H9 (cell line): ENCODE measurements around the gene TUFT1. TPM values are rescaled to one million over a fixed set of nuclear protein-coding genes. Genes with fewer than 3 reads are reported as not detected.
A peak's percentile ranks its signal among the peaks of the same experiment; 100 is the strongest.

Source experiments
- DNase-seq: peaks from one replicate; pipeline ENCODE4 v3.0.0-alpha.2; 2017
- H2AFZ ChIP-seq: one replicate; pipeline ENCODE4 v1.6.1; 2013; ENCODE audit warnings: mild to moderate bottlenecking, low read length, control low read depth, moderate library complexity
- H2AK5ac ChIP-seq: 2 replicates; pipeline ENCODE4 v1.6.1; 2013; ENCODE audit warnings: low read length, control low read depth, mixed read lengths; ENCODE audit not compliant: insufficient read length
- H2BK120ac ChIP-seq: one replicate; pipeline ENCODE4 v1.6.1; 2013; ENCODE audit warnings: low read depth, mild to moderate bottlenecking, low read length, control low read depth, inconsistent platforms; ENCODE audit not compliant: poor library complexity, severe bottlenecking
- H2BK12ac ChIP-seq: 2 replicates; pipeline ENCODE4 v1.6.1; 2013; ENCODE audit warnings: low read length, control low read depth, mixed read lengths, low read depth; ENCODE audit not compliant: insufficient read length
- H2BK15ac ChIP-seq: 2 replicates; pipeline ENCODE4 v1.6.1; 2013; ENCODE audit warnings: low read depth, low read length, control low read depth
- H2BK20ac ChIP-seq: one replicate; pipeline ENCODE4 v1.6.1; 2013; ENCODE audit warnings: low read depth, mild to moderate bottlenecking, low read length, control low read depth, inconsistent platforms; ENCODE audit not compliant: poor library complexity, severe bottlenecking
- H2BK5ac ChIP-seq: 2 replicates; pipeline ENCODE4 v1.6.1; 2013; ENCODE audit warnings: low read length, control low read depth, mixed read lengths; ENCODE audit not compliant: insufficient read length
- H3K14ac ChIP-seq: 2 replicates; pipeline ENCODE4 v1.6.1; 2013; ENCODE audit warnings: low read length, control low read depth; ENCODE audit not compliant: insufficient read depth
- H3K18ac ChIP-seq: 2 replicates; pipeline ENCODE4 v1.6.1; 2013; ENCODE audit warnings: low read depth, mild to moderate bottlenecking, mixed read lengths, low read length, control low read depth; ENCODE audit not compliant: insufficient read length
- H3K23ac ChIP-seq: 2 replicates; pipeline ENCODE4 v1.6.1; 2013; ENCODE audit warnings: low read length, control low read depth, mixed read lengths, low read depth; ENCODE audit not compliant: insufficient read length
- H3K23me2 ChIP-seq: 2 replicates; pipeline ENCODE4 v1.6.1; 2013; ENCODE audit warnings: low read depth, mild to moderate bottlenecking, mixed read lengths, low read length, control low read depth; ENCODE audit not compliant: insufficient read length, poor library complexity, severe bottlenecking
- H3K27ac ChIP-seq: 2 replicates; pipeline ENCODE4 v1.5.1; 2013; ENCODE audit warnings: low read length, control low read depth, mixed read lengths, low read depth; ENCODE audit not compliant: insufficient read length
- H3K27me3 ChIP-seq: 2 replicates; pipeline ENCODE4 v1.6.1; 2013; ENCODE audit warnings: low read length, control low read depth, inconsistent platforms; ENCODE audit not compliant: insufficient read depth
- H3K4ac ChIP-seq: 2 replicates; pipeline ENCODE4 v1.6.1; 2013; ENCODE audit warnings: low read depth, mild to moderate bottlenecking, control low read depth, inconsistent platforms, low read length, moderate library complexity
- H3K4me1 ChIP-seq: 2 replicates; pipeline ENCODE4 v1.6.1; 2013; ENCODE audit warnings: low read length, control low read depth, inconsistent platforms; ENCODE audit not compliant: insufficient read depth
- H3K4me2 ChIP-seq: 2 replicates; pipeline ENCODE4 v1.6.1; 2013; ENCODE audit warnings: low read length, control low read depth, mixed read lengths; ENCODE audit not compliant: insufficient read length, insufficient read depth
- H3K56ac ChIP-seq: 2 replicates; pipeline ENCODE4 v1.6.1; 2013; ENCODE audit warnings: low read depth, mild to moderate bottlenecking, mixed read lengths, low read length, control low read depth; ENCODE audit not compliant: insufficient read length
- H3K79me1 ChIP-seq: 2 replicates; pipeline ENCODE4 v1.6.1; 2013; ENCODE audit warnings: low read depth, mild to moderate bottlenecking, moderate library complexity, low read length, control low read depth, inconsistent platforms; ENCODE audit not compliant: insufficient read depth, poor library complexity, severe bottlenecking
- H3K79me2 ChIP-seq: 2 replicates; pipeline ENCODE4 v1.6.1; 2013; ENCODE audit warnings: low read length, control low read depth, inconsistent platforms; ENCODE audit not compliant: insufficient read depth
- H3K9ac ChIP-seq: 2 replicates; pipeline ENCODE4 v1.6.1; 2013; ENCODE audit warnings: low read length, control low read depth, mixed read lengths; ENCODE audit not compliant: insufficient read length; ENCODE audit errors: extremely low read depth
- H3K9me3 ChIP-seq: one replicate; pipeline ENCODE4 v1.6.1; 2013; ENCODE audit warnings: low read depth, low read length, inconsistent platforms; ENCODE audit not compliant: control insufficient read depth
- H3T11ph ChIP-seq: one replicate; pipeline ENCODE4 v1.6.1; 2013; ENCODE audit warnings: mild to moderate bottlenecking, low read length, control low read depth, inconsistent platforms
- H4K20me1 ChIP-seq: one replicate; pipeline ENCODE4 v1.6.1; 2013; ENCODE audit not compliant: control insufficient read depth, insufficient read length, insufficient read depth
- H4K5ac ChIP-seq: 2 replicates; pipeline ENCODE4 v1.6.1; 2013; ENCODE audit warnings: low read depth, mild to moderate bottlenecking, mixed read lengths, low read length, control low read depth; ENCODE audit not compliant: insufficient read length
- H4K8ac ChIP-seq: replicated peaks from 2 replicates; pipeline ENCODE4 v1.6.1; 2013; ENCODE audit warnings: low read length, control low read depth, mixed read lengths, low read depth; ENCODE audit not compliant: insufficient read length
- H4K91ac ChIP-seq: 2 replicates; pipeline ENCODE4 v1.6.1; 2013; ENCODE audit warnings: low read depth, mild to moderate bottlenecking, moderate library complexity, mixed read lengths, low read length, control low read depth; ENCODE audit not compliant: insufficient read length
- H3K27ac Mint-ChIP-seq, 3 experiments: 2 replicates in 2 of 3; 3 replicates in 1 of 3; pipeline ENCODE4 v1.8.0; 2020 to 2021; ENCODE audit warnings: mixed read lengths in 3 of 3, mild to moderate bottlenecking in 1 of 3, moderate library complexity in 1 of 3
- H3K27me3 Mint-ChIP-seq: 2 replicates; pipeline ENCODE4 v1.8.0; 2021; ENCODE audit warnings: low read depth, mild to moderate bottlenecking, moderate library complexity, mixed read lengths
- H3K36me3 Mint-ChIP-seq, 3 experiments: 2 replicates in 2 of 3; 3 replicates in 1 of 3; pipeline ENCODE4 v1.8.0; 2020 to 2021; ENCODE audit warnings: low read depth in 3 of 3, mixed read lengths in 3 of 3; ENCODE audit not compliant: insufficient read depth in 1 of 3
- H3K4me1 Mint-ChIP-seq, 2 experiments: 2 replicates each; pipeline ENCODE4 v1.8.0; 2020; ENCODE audit warnings: mixed read lengths in 2 of 2
- H3K4me3 Mint-ChIP-seq, 2 experiments: 2 replicates in 1 of 2; 3 replicates in 1 of 2; pipeline ENCODE4 v1.8.0; 2020 to 2021; ENCODE audit warnings: mild to moderate bottlenecking in 2 of 2, mixed read lengths in 2 of 2, moderate library complexity in 1 of 2
- H3K9me3 Mint-ChIP-seq, 2 experiments: 2 replicates in 1 of 2; 3 replicates in 1 of 2; pipeline ENCODE4 v1.8.0; 2020; ENCODE audit warnings: mild to moderate bottlenecking in 2 of 2, mixed read lengths in 2 of 2, moderate library complexity in 1 of 2
- WGBS: extraction: QIAGEN DNeasy Blood & Tissue Kit; methylation state at CpG from one replicate; pipeline ENCODE4 v1.1.7; 2013; ENCODE audit warnings: missing lambda C conversion rate, low lambda C conversion rate, mixed read lengths; ENCODE audit not compliant: insufficient read length; ENCODE audit errors: extremely low coverage; 5-methylcytosine and 5-hydroxymethylcytosine counted together
- total RNA-seq: library from RNA; stranded (reverse); gene quantifications from 2 replicates; pipeline ENCODE4 v1.2.1, GENCODE V29; 2021
- TF ChIP-seq, protein P1 (sequence below): fragments of 200-600 bp; sonication (generic); conservative IDR thresholded peaks from 3 replicates; pipeline ENCODE4 v1.8.0; 2021; ENCODE audit warnings: antibody characterized with exemption, mild to moderate bottlenecking

Gene TUFT1
- total RNA-seq, 1 experiment from 2014 or later = 6.2 TPM

DNA sequence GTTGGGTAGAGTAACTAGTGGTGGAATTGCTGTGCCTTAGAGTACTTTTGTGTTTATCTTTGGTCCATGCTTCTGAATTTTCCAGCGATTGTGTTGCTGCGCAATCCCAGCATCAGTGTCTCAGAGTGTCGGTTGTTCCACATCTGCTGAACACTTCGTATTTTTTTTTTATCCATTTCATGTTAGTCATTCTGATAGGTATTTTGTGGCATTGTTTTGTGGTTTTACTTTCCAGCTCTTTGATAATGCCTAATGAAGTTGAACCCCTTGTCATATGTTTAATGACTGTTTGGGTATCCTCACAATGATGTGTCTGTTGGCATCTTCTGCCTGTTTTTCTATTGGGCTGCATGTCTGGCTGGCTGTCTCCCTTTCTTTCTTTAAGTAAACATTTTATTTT is 13.6 kb downstream of the TUFT1 start:
- no peak overlapping the region for H2AFZ ChIP-seq
- no peaks in the 10 kb centered on the region; the same call in 1 of the 2 replicates for H3K79me2 ChIP-seq
- H3K79me1 ChIP-seq = no peaks in the 10 kb centered on the region
- TF ChIP-seq, protein P1, sequence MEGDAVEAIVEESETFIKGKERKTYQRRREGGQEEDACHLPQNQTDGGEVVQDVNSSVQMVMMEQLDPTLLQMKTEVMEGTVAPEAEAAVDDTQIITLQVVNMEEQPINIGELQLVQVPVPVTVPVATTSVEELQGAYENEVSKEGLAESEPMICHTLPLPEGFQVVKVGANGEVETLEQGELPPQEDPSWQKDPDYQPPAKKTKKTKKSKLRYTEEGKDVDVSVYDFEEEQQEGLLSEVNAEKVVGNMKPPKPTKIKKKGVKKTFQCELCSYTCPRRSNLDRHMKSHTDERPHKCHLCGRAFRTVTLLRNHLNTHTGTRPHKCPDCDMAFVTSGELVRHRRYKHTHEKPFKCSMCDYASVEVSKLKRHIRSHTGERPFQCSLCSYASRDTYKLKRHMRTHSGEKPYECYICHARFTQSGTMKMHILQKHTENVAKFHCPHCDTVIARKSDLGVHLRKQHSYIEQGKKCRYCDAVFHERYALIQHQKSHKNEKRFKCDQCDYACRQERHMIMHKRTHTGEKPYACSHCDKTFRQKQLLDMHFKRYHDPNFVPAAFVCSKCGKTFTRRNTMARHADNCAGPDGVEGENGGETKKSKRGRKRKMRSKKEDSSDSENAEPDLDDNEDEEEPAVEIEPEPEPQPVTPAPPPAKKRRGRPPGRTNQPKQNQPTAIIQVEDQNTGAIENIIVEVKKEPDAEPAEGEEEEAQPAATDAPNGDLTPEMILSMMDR = no peak
- H2BK12ac ChIP-seq = no peak overlapping the region
- Mint-ChIP-seq H3K27me3 (no peaks in the 10 kb centered on the region), H3K4me3 (no peak overlapping the region), H3K27ac (0 out of 7 replicates have a peak overlapping the region, but pooled peaks of 1 of the 3 experiments have one; percentile 29), H3K36me3 (peaks cover 0 to 7% (median 3%) of the 10 kb centered on the region in 3 experiments; a peak in 2 of 7 replicates), H3K4me1 (peaks cover 12% of the 10 kb centered on the region in 2 experiments), H3K9me3 (peaks cover 0 to 3% of the 10 kb centered on the region in 2 experiments; a peak in 1 of 5 replicates)
- WGBS = no CpG with 5 or more reads among the region's 4 CpGs
- no peaks in the 10 kb centered on the region for H3K23me2 ChIP-seq
- H3K18ac ChIP-seq = no peak overlapping the region
- H3K4ac ChIP-seq = no peak overlapping the region
- H2AK5ac ChIP-seq = no peak overlapping the region
- H3K9ac ChIP-seq = no peak overlapping the region
- no peak overlapping the region for H2BK20ac ChIP-seq
- H4K8ac ChIP-seq = no peak overlapping the region
- no peak overlapping the region for H3K14ac ChIP-seq
- H4K5ac ChIP-seq = no peak overlapping the region
- H4K91ac ChIP-seq = no peak overlapping the region
- no peak overlapping the region for H3T11ph ChIP-seq
- no peak overlapping the region for H3K23ac ChIP-seq
- H3K56ac ChIP-seq = no peak overlapping the region
- no peaks in the 10 kb centered on the region for H3K9me3 ChIP-seq
- no peak for DNase-seq
- no peaks in the 10 kb centered on the region for H3K4me1 ChIP-seq
- no peak overlapping the region for H3K4me2 ChIP-seq
- no peaks in the 10 kb centered on the region for H3K27me3 ChIP-seq
- no peak overlapping the region for H2BK15ac ChIP-seq
- H2BK5ac ChIP-seq = no peak overlapping the region
- H2BK120ac ChIP-seq = no peak overlapping the region
- H3K27ac ChIP-seq = no peak overlapping the region
- H4K20me1 ChIP-seq = no peaks in the 10 kb centered on the region
